ENCODE measurements around the gene PIP5K1C. TPM values are rescaled to one million over a fixed set of nuclear protein-coding genes. Genes with fewer than 3 reads are reported as not detected.

PIP5K1C gene
- total and polyA plus RNA-seq, 10 of the 15 experiments (the other 5 are each of a cell fraction or from before 2014, with no cell fraction given): 0.39 to 19.6 (median 5.3) TPM

GRCh38 chr19:3605770-3606169, 94.5 kb downstream of the PIP5K1C start:
- ATAC-seq (no peak), DNase-seq (ENCODE audit: low read depth, low spot score) (no peak), FAIRE-seq (no peak)
- TF ChIP-seq ESRRA (IDR thresholded peaks at IDR 0.05; ENCODE audit: low read length) (no peak), HDGF (IDR thresholded peaks at IDR 0.05) (0 out of 2 replicates have a peak, but pooled peaks have one; percentile 17)
- ChIA-PET SMC1A (ENCODE audit: uncharacterized antibody, unreplicated experiment) (no interaction called here), RAD21 (ENCODE audit: unreplicated experiment) (no interaction called here), CTCF (no interaction called here), POLR2A (no interaction called here)
- no peaks in the 10 kb centered on the region for H3K79me2 ChIP-seq (ENCODE audit: control insufficient read depth, insufficient read depth, low read length)
- H3K36me3 ChIP-seq (ENCODE audit: control insufficient read depth in 2 of 2, insufficient read depth in 2 of 2, low read length in 1 of 2): 0 out of 4 replicates have a peak, but pooled peaks cover 0 to under 1% of the 10 kb centered on the region in 2 experiments
- WGBS (ENCODE audit: insufficient coverage, insufficient replicate concordance, low lambda C conversion rate, missing lambda C conversion rate): 41% methylated on average over 5 of the region's 5 CpGs
- H3K27ac ChIP-seq (ENCODE audit: control insufficient read depth, insufficient read depth): no peak overlapping the region
- in situ Hi-C loops (cut with MboI) (no loop called here), intact Hi-C loops (cut with micrococcal nuclease; ENCODE audit: unreplicated experiment) (loop anchor here (5.0 kb wide), 1 partner anchor 33 kb away; the partner anchor contains the start of gene HMG20B)
- no peaks in the 10 kb centered on the region for H3K9me3 ChIP-seq (replicated peaks; ENCODE audit: control insufficient read depth, insufficient read depth, low read length)
- H4K20me1 ChIP-seq (ENCODE audit: control insufficient read depth, insufficient read depth): no peaks in the 10 kb centered on the region
- H3K4me3 ChIP-seq: no peak overlapping the region
- H2AFZ ChIP-seq (ENCODE audit: control insufficient read depth, low read depth, low read length): no peak overlapping the region; the same call in 1 of the 2 replicates
- no peak overlapping the region for H3K9ac ChIP-seq (ENCODE audit: control insufficient read depth, insufficient read depth, low read length)
- H3K4me2 ChIP-seq (ENCODE audit: control insufficient read depth, insufficient read depth): no peak overlapping the region
- BruUV-seq (replicated peaks): no TSS peak
- H3K4me1 ChIP-seq (ENCODE audit: control insufficient read depth, insufficient read depth, low read length): peaks cover 12% of the 10 kb centered on the region
- H3K27me3 ChIP-seq (replicated peaks in 1 of 2; ENCODE audit: control insufficient read depth in 2 of 2, insufficient read depth in 2 of 2, low read length in 1 of 2): no peaks in the 10 kb centered on the region

- Histone ChIP-seq H3K9me3 (replicated peaks; ENCODE audit: control insufficient read depth, insufficient read depth, low read length) (no peaks in the 10 kb centered on the region), H3K4me3 (no peak overlapping the region), H3K27ac (ENCODE audit: control insufficient read depth, insufficient read depth) (no peak overlapping the region), H3K9ac (ENCODE audit: control insufficient read depth, insufficient read depth, low read length) (no peak overlapping the region), H3K4me1 (ENCODE audit: control insufficient read depth, insufficient read depth, low read length) (peaks cover 12% of the 10 kb centered on the region), H3K79me2 (ENCODE audit: control insufficient read depth, insufficient read depth, low read length) (no peaks in the 10 kb centered on the region), H3K36me3 (ENCODE audit: control insufficient read depth in 2 of 2, insufficient read depth in 2 of 2, low read length in 1 of 2) (no peaks in the 10 kb centered on the region), H3K27me3 (replicated peaks in 1 of 2; ENCODE audit: control insufficient read depth in 2 of 2, insufficient read depth in 2 of 2, low read length in 1 of 2) (no peaks in the 10 kb centered on the region), H2AFZ (ENCODE audit: control insufficient read depth, low read depth, low read length) (peak overlapping the region; percentile 28), H4K20me1 (ENCODE audit: control insufficient read depth, insufficient read depth) (no peaks in the 10 kb centered on the region), H3K4me2 (ENCODE audit: control insufficient read depth, insufficient read depth) (peak overlapping the region; percentile 15; the same call in 1 of the 2 replicates)
- FAIRE-seq: peak; percentile 75
- BruUV-seq (replicated peaks): no TSS peak
- ATAC-seq: no peak
- POLR2A ChIA-PET: interaction anchor here (1.3 kb wide), 1 partner anchor 14 kb away, joined by 3 read pairs; no protein-coding TSS in a partner anchor
- in situ Hi-C loops (cut with MboI) (no loop called here), intact Hi-C loops (cut with micrococcal nuclease; ENCODE audit: unreplicated experiment) (loop anchor here (5.0 kb wide), 1 partner anchor 33 kb away; the partner anchor contains the start of gene HMG20B)
- SMC1A ChIA-PET (ENCODE audit: uncharacterized antibody, unreplicated experiment): no interaction called here
- WGBS (ENCODE audit: insufficient coverage, insufficient replicate concordance, low lambda C conversion rate, missing lambda C conversion rate): 33% methylated on average over 3 of the region's 3 CpGs
- DNase-seq (ENCODE audit: low read depth, low spot score): no peak
- RAD21 ChIA-PET (ENCODE audit: unreplicated experiment): interaction anchor here (0.6 to 1.4 kb wide), 2 partner anchors 17 to 51 kb away, joined by 3 read pairs; no protein-coding TSS in a partner anchor
- CTCF ChIA-PET: interaction anchor here (1.5 kb wide), 2 partner anchors 18 to 60 kb away, joined by 3 to 4 read pairs; no protein-coding TSS in a partner anchor
- TF ChIP-seq CHD1 (IDR thresholded peaks at IDR 0.05; ENCODE audit: low read depth, low read length) (no peak), CHD2 (IDR thresholded peaks at IDR 0.05; ENCODE audit: borderline replicate concordance, low read depth, low read length) (no peak), SMC3 (IDR thresholded peaks at IDR 0.05; ENCODE audit: borderline replicate concordance, low read length) (no peak), PML (IDR thresholded peaks at IDR 0.05; ENCODE audit: low read length) (no peak), ETV6 (conservative IDR thresholded peaks at IDR 0.05 in 1 of 2, IDR thresholded peaks at IDR 0.05 in 1 of 2; ENCODE audit: borderline replicate concordance in 1 of 2, low read depth in 1 of 2) (no peak), POLR2A (IDR thresholded peaks at IDR 0.05; ENCODE audit: low read depth, low read length) (no peak), FOS (IDR thresholded peaks at IDR 0.05; ENCODE audit: borderline replicate concordance, extremely low read depth, insufficient read length) (no peak), NKRF (conservative IDR thresholded peaks at IDR 0.05) (no peak), EGR1 (IDR thresholded peaks at IDR 0.05; ENCODE audit: borderline replicate concordance in 1 of 2, low read depth in 2 of 2, low read length in 2 of 2) (no peak), SPI1 (IDR thresholded peaks at IDR 0.05; ENCODE audit: borderline replicate concordance, insufficient read depth, low read depth, low read length) (no peak), PAX8 (IDR thresholded peaks at IDR 0.05) (no peak), MLLT1 (IDR thresholded peaks at IDR 0.05) (0 out of 2 replicates have a peak, but pooled peaks have one; percentile 56), HDGF (IDR thresholded peaks at IDR 0.05) (peak; percentile 59; the same call in 1 of the 2 replicates), GATAD2B (conservative IDR thresholded peaks at IDR 0.05; ENCODE audit: low read depth) (no peak)
Measured at GRCh38 chr19:3605361-3605760, 94.9 kb downstream of the PIP5K1C start.
